Loucy (cell line): Measurements from ENCODE around the gene CKMT2.

Experiments used
- H2AFZ ChIP-seq: fragments of 200-600 bp; sonication (generic); 2 replicates; pipeline ENCODE4 v1.6.0; 2016; ENCODE audit warnings: antibody characterized with exemption, mild to moderate bottlenecking, low read length, moderate library complexity
- H3F3A ChIP-seq: fragments of 200-600 bp; 2 replicates; pipeline ENCODE4 v1.6.0; 2016; ENCODE audit warnings: antibody characterized with exemption, low read depth, mild to moderate bottlenecking
- H3K27me3 ChIP-seq: fragments of 200-600 bp; sonication (generic); 2 replicates; pipeline ENCODE4 v1.6.1; 2014; ENCODE audit warnings: low read length, mild to moderate bottlenecking; ENCODE audit not compliant: insufficient read depth, poor library complexity, severe bottlenecking
- H3K36me3 ChIP-seq: fragments of 200-600 bp; sonication (generic); 2 replicates; pipeline ENCODE4 v1.6.1; 2016; ENCODE audit warnings: low read length; ENCODE audit not compliant: insufficient read depth
- H3K4me1 ChIP-seq: fragments of 200-600 bp; sonication (generic); 2 replicates; pipeline ENCODE4 v1.5.1; 2014; ENCODE audit warnings: low read length, mild to moderate bottlenecking; ENCODE audit not compliant: insufficient read depth, poor library complexity, severe bottlenecking
- H3K4me2 ChIP-seq: fragments of 200-600 bp; sonication (generic); 2 replicates; pipeline ENCODE4 v1.6.0; 2014; ENCODE audit warnings: antibody characterized with exemption, low read length, low read depth, mild to moderate bottlenecking; ENCODE audit not compliant: poor library complexity, severe bottlenecking
- H3K4me3 ChIP-seq: fragments of 200-600 bp; sonication (generic); 2 replicates; pipeline ENCODE4 v1.5.1; 2014; ENCODE audit warnings: low read length, mild to moderate bottlenecking, mixed read lengths; ENCODE audit not compliant: poor library complexity, severe bottlenecking
- H3K79me2 ChIP-seq: fragments of 200-600 bp; sonication (generic); 2 replicates; pipeline ENCODE4 v1.6.1; 2014; ENCODE audit warnings: low read length; ENCODE audit not compliant: insufficient read depth
- H3K9ac ChIP-seq: fragments of 200-600 bp; sonication (generic); 2 replicates; pipeline ENCODE4 v1.6.0; 2014; ENCODE audit warnings: mild to moderate bottlenecking, low read depth, low read length, moderate library complexity; ENCODE audit not compliant: poor library complexity, severe bottlenecking
- H3K9me2 ChIP-seq: fragments of 200-600 bp; sonication (generic); replicated peaks from 2 replicates; pipeline ENCODE4 v1.6.1; 2016; ENCODE audit warnings: low read depth, low read length, mixed read lengths
- H3K9me3 ChIP-seq: fragments of 200-600 bp; sonication (generic); 2 replicates; pipeline ENCODE4 v1.6.1; 2014; ENCODE audit warnings: mild to moderate bottlenecking, antibody characterized with exemption, low read length, low read depth; ENCODE audit not compliant: insufficient read depth
- H4K20me1 ChIP-seq: fragments of 200-600 bp; sonication (generic); 2 replicates; pipeline ENCODE4 v1.6.0; 2014; ENCODE audit warnings: antibody characterized with exemption, low read length, mild to moderate bottlenecking; ENCODE audit not compliant: insufficient read depth, poor library complexity, severe bottlenecking
- CTCF ChIP-seq: fragments of 200-600 bp; sonication (generic); conservative IDR thresholded peaks from 2 replicates; pipeline ENCODE4 v1.5.1; 2014; ENCODE audit warnings: mild to moderate bottlenecking, antibody characterized with exemption, low read length
- EZH2phosphoT487 ChIP-seq: fragments of 200-600 bp; IDR thresholded peaks from 2 replicates; pipeline ENCODE4 v1.6.1; 2018; ENCODE audit warnings: antibody characterized with exemption, mild to moderate bottlenecking, moderate library complexity, borderline replicate concordance

The CKMT2 gene

GRCh38 chr5:81195335-81195929 is 37.7 kb upstream of the CKMT2 start:
- Histone ChIP-seq H2AFZ (peak overlapping the region; percentile 48; the same call in 1 of the 2 replicates), H3K27me3 (no peaks in the 10 kb centered on the region), H3K9me2 (no peaks in the 10 kb centered on the region), H3K9ac (no peak overlapping the region), H3K4me2 (peak overlapping the region; percentile 7), H3K36me3 (no peaks in the 10 kb centered on the region), H3K9me3 (no peaks in the 10 kb centered on the region), H4K20me1 (no peaks in the 10 kb centered on the region), H3F3A (no peaks in the 10 kb centered on the region), H3K4me1 (no peaks in the 10 kb centered on the region), H3K4me3 (no peak overlapping the region), H3K79me2 (no peaks in the 10 kb centered on the region)
- TF ChIP-seq EZH2phosphoT487 (no peak), CTCF (no peak)

- no peaks in the 10 kb centered on the region for H3K4me1 ChIP-seq
- H3K9me3 ChIP-seq, result no peaks in the 10 kb centered on the region
- no peaks in the 10 kb centered on the region for H3K27me3 ChIP-seq
- TF ChIP-seq EZH2phosphoT487 (no peak), CTCF (no peak)
- no peaks in the 10 kb centered on the region for H3K79me2 ChIP-seq
- no peaks in the 10 kb centered on the region for H3F3A ChIP-seq
- no peaks in the 10 kb centered on the region for H4K20me1 ChIP-seq
- H3K9me2 ChIP-seq, result no peaks in the 10 kb centered on the region
- H3K9ac ChIP-seq, result no peak overlapping the region
- H3K4me2 ChIP-seq, result no peak overlapping the region
- H3K4me3 ChIP-seq, result no peak overlapping the region
- no peak overlapping the region for H2AFZ ChIP-seq
- no peaks in the 10 kb centered on the region for H3K36me3 ChIP-seq
These were observed 30.5 kb upstream of the CKMT2 start for GRCh38 chr5:81202655-81203054.

GRCh38 chr5:81203729-81204128 is 29.4 kb upstream of the CKMT2 start:
- no peaks in the 10 kb centered on the region for H4K20me1 ChIP-seq
- H3K4me1 ChIP-seq, result no peaks in the 10 kb centered on the region
- H3F3A ChIP-seq, result no peaks in the 10 kb centered on the region
- H3K9me2 ChIP-seq, result no peaks in the 10 kb centered on the region
- H3K27me3 ChIP-seq, result no peaks in the 10 kb centered on the region
- H3K79me2 ChIP-seq, result no peaks in the 10 kb centered on the region
- no peak overlapping the region for H3K9ac ChIP-seq
- H3K4me2 ChIP-seq, result no peak overlapping the region
- no peak overlapping the region for H3K4me3 ChIP-seq
- H3K9me3 ChIP-seq, result no peaks in the 10 kb centered on the region
- H2AFZ ChIP-seq, result no peak overlapping the region
- TF ChIP-seq CTCF, result no peak
- TF ChIP-seq EZH2phosphoT487, result no peak
- H3K36me3 ChIP-seq, result no peaks in the 10 kb centered on the region
